Measurements from ENCODE around the gene ACO2. TPM values are rescaled to one million over a fixed set of nuclear protein-coding genes. Genes with fewer than 3 reads are reported as not detected.
"Not testable (repeated sequence)": the region's sequence is repeated elsewhere in the genome, so short reads cannot be mapped to it uniquely, and the experiment has no call there.

The ACO2 gene
- polyA plus RNA-seq, 4 donors, result 126 to 294 (median 217) TPM

- WGBS, 3 donors, result 78 to 84% (median 79%) methylated on average over 7 of the region's 7 CpGs
- Histone ChIP-seq H3K27me3 (ENCODE audit: control insufficient read depth in 3 of 3, insufficient read depth in 3 of 3, low read length in 3 of 3) (peaks cover 0 to 8% (median 0%) of the 10 kb centered on the region in 3 donors), H3K9me3 (ENCODE audit: control insufficient read depth in 2 of 2, insufficient read depth in 1 of 2, low read depth in 1 of 2, low read length in 1 of 2) (no peaks in the 10 kb centered on the region), H3K4me3 (ENCODE audit: low read depth in 1 of 3, low read length in 3 of 3) (no peak overlapping the region), H3K27ac (ENCODE audit: low read depth in 1 of 3, low read length in 2 of 3) (no peak overlapping the region), H3K36me3 (ENCODE audit: control insufficient read depth in 3 of 3, insufficient read depth in 2 of 3, low read depth in 1 of 3, low read length in 3 of 3) (no peaks in the 10 kb centered on the region), H3K4me1 (ENCODE audit: control insufficient read depth in 3 of 3, insufficient read depth in 2 of 3, low read depth in 1 of 3, low read length in 2 of 3) (peaks cover 0 to 12% (median 0%) of the 10 kb centered on the region in 3 donors)
- no peak for FAIRE-seq
- DNase-seq, result no peak
These were observed 86.5 kb downstream of the ACO2 start for GRCh38 chr22:41555325-41555982.

GRCh38 chr22:41556561-41556960, 87.6 kb downstream of the ACO2 start:
- Histone ChIP-seq H3K4me3 (ENCODE audit: low read depth in 1 of 3, low read length in 3 of 3) (no peak overlapping the region), H3K27ac (ENCODE audit: low read depth in 1 of 3, low read length in 2 of 3) (no peak overlapping the region)
- FAIRE-seq, result no peak

GRCh38 chr22:41557401-41558240, 88.7 kb downstream of the ACO2 start:
- DNase-seq, result peak in 1 of 2 donors; percentile 37
- H3K4me1 ChIP-seq (ENCODE audit: control insufficient read depth in 3 of 3, insufficient read depth in 2 of 3, low read depth in 1 of 3, low read length in 2 of 3), result peaks cover 0 to 9% (median 0%) of the 10 kb centered on the region in 3 donors
- H3K27ac ChIP-seq (ENCODE audit: low read depth in 1 of 3, low read length in 2 of 3), result peak overlapping the region in 2 of 3 donors; percentile 28 to 61
- no peaks in the 10 kb centered on the region for H3K9me3 ChIP-seq (ENCODE audit: control insufficient read depth in 2 of 2, insufficient read depth in 1 of 2, low read depth in 1 of 2, low read length in 1 of 2)
- H3K4me3 ChIP-seq (ENCODE audit: low read depth in 1 of 3, low read length in 3 of 3), result no peak overlapping the region
- H3K36me3 ChIP-seq (ENCODE audit: control insufficient read depth in 3 of 3, insufficient read depth in 2 of 3, low read depth in 1 of 3, low read length in 3 of 3), result no peaks in the 10 kb centered on the region
- H3K27me3 ChIP-seq (ENCODE audit: control insufficient read depth in 3 of 3, insufficient read depth in 3 of 3, low read length in 3 of 3), result peaks cover 0 to 22% (median 2%) of the 10 kb centered on the region in 3 donors
- 45 to 64% (median 55%) methylated on average over 18 to 19 of the region's 19 CpGs for WGBS, 3 donors
- FAIRE-seq, result no peak

More at GRCh38 chr22:41556561-41556960, 87.6 kb downstream of the ACO2 start:
- H3K27me3 ChIP-seq (ENCODE audit: control insufficient read depth in 3 of 3, insufficient read depth in 3 of 3, low read length in 3 of 3), result peaks cover 0 to 19% (median 0%) of the 10 kb centered on the region in 3 donors
- H3K36me3 ChIP-seq (ENCODE audit: control insufficient read depth in 3 of 3, insufficient read depth in 2 of 3, low read depth in 1 of 3, low read length in 3 of 3), result no peaks in the 10 kb centered on the region
- H3K9me3 ChIP-seq (ENCODE audit: control insufficient read depth in 2 of 2, insufficient read depth in 1 of 2, low read depth in 1 of 2, low read length in 1 of 2), result no peaks in the 10 kb centered on the region
- peaks cover 0 to 9% (median 0%) of the 10 kb centered on the region in 3 donors for H3K4me1 ChIP-seq (ENCODE audit: control insufficient read depth in 3 of 3, insufficient read depth in 2 of 3, low read depth in 1 of 3, low read length in 2 of 3)
- 84 to 93% (median 87%) methylated on average over 10 of the region's 10 CpGs for WGBS, 3 donors
- no peak for DNase-seq

- not testable (repeated sequence) for DNase-seq; H3K36me3 ChIP-seq (ENCODE audit: control insufficient read depth in 3 of 3, insufficient read depth in 2 of 3, low read depth in 1 of 3, low read length in 3 of 3); H3K4me1 ChIP-seq (ENCODE audit: control insufficient read depth in 3 of 3, insufficient read depth in 2 of 3, low read depth in 1 of 3, low read length in 2 of 3); H3K4me3 ChIP-seq (ENCODE audit: low read depth in 1 of 3, low read length in 3 of 3); H3K27ac ChIP-seq (ENCODE audit: low read depth in 1 of 3, low read length in 2 of 3); FAIRE-seq; H3K9me3 ChIP-seq (ENCODE audit: control insufficient read depth in 2 of 2, insufficient read depth in 1 of 2, low read depth in 1 of 2, low read length in 1 of 2)
- WGBS, 3 donors, result 91 to 94% (median 92%) methylated on average over 13 of the region's 13 CpGs
- H3K27me3 ChIP-seq (ENCODE audit: control insufficient read depth in 3 of 3, insufficient read depth in 3 of 3, low read length in 3 of 3), result peaks cover 0 to 28% (median 2%) of the 10 kb centered on the region in 3 donors
These were observed 89.3 kb downstream of the ACO2 start for GRCh38 chr22:41558241-41558630.

- H3K27ac ChIP-seq (ENCODE audit: low read depth in 1 of 3, low read length in 2 of 3), result no peak overlapping the region
- FAIRE-seq (no peak), DNase-seq (no peak)
- H3K9me3 ChIP-seq (ENCODE audit: control insufficient read depth in 2 of 2, insufficient read depth in 1 of 2, low read depth in 1 of 2, low read length in 1 of 2), result no peaks in the 10 kb centered on the region
- 68 to 74% (median 74%) methylated on average over 6 of the region's 6 CpGs for WGBS, 3 donors
- peaks cover 0 to 32% (median 2%) of the 10 kb centered on the region in 3 donors for H3K27me3 ChIP-seq (ENCODE audit: control insufficient read depth in 3 of 3, insufficient read depth in 3 of 3, low read length in 3 of 3)
- H3K4me3 ChIP-seq (ENCODE audit: low read depth in 1 of 3, low read length in 3 of 3), result no peak overlapping the region
- H3K4me1 ChIP-seq (ENCODE audit: control insufficient read depth in 3 of 3, insufficient read depth in 2 of 3, low read depth in 1 of 3, low read length in 2 of 3), result peaks cover 0 to 9% (median 0%) of the 10 kb centered on the region in 3 donors
- H3K36me3 ChIP-seq (ENCODE audit: control insufficient read depth in 3 of 3, insufficient read depth in 2 of 3, low read depth in 1 of 3, low read length in 3 of 3), result no peaks in the 10 kb centered on the region
These were observed 91.2 kb downstream of the ACO2 start for GRCh38 chr22:41560095-41560471.

GRCh38 chr22:41561335-41561734, 92.4 kb downstream of the ACO2 start:
- 44 to 64% (median 63%) methylated on average over 10 of the region's 10 CpGs for WGBS, 3 donors
- no peak for FAIRE-seq
- H3K27me3 ChIP-seq (ENCODE audit: control insufficient read depth in 3 of 3, insufficient read depth in 3 of 3, low read length in 3 of 3), result peaks cover 0 to 32% (median 2%) of the 10 kb centered on the region in 3 donors
- peak overlapping the region in 1 of 3 donors; percentile 30 for H3K4me3 ChIP-seq (ENCODE audit: low read depth in 1 of 3, low read length in 3 of 3)
- peaks cover 0 to 13% (median 0%) of the 10 kb centered on the region in 3 donors for H3K4me1 ChIP-seq (ENCODE audit: control insufficient read depth in 3 of 3, insufficient read depth in 2 of 3, low read depth in 1 of 3, low read length in 2 of 3)
- DNase-seq, result no peak
- no peaks in the 10 kb centered on the region for H3K9me3 ChIP-seq (ENCODE audit: control insufficient read depth in 2 of 2, insufficient read depth in 1 of 2, low read depth in 1 of 2, low read length in 1 of 2)
- H3K27ac ChIP-seq (ENCODE audit: low read depth in 1 of 3, low read length in 2 of 3), result no peak overlapping the region
- H3K36me3 ChIP-seq (ENCODE audit: control insufficient read depth in 3 of 3, insufficient read depth in 2 of 3, low read depth in 1 of 3, low read length in 3 of 3), result no peaks in the 10 kb centered on the region

- Histone ChIP-seq H3K36me3 (ENCODE audit: control insufficient read depth in 3 of 3, insufficient read depth in 2 of 3, low read depth in 1 of 3, low read length in 3 of 3) (no peaks in the 10 kb centered on the region), H3K4me1 (ENCODE audit: control insufficient read depth in 3 of 3, insufficient read depth in 2 of 3, low read depth in 1 of 3, low read length in 2 of 3) (peaks cover 0 to 13% (median 0%) of the 10 kb centered on the region in 3 donors), H3K4me3 (ENCODE audit: low read depth in 1 of 3, low read length in 3 of 3) (no peak overlapping the region), H3K9me3 (ENCODE audit: control insufficient read depth in 2 of 2, insufficient read depth in 1 of 2, low read depth in 1 of 2, low read length in 1 of 2) (no peaks in the 10 kb centered on the region), H3K27me3 (ENCODE audit: control insufficient read depth in 3 of 3, insufficient read depth in 3 of 3, low read length in 3 of 3) (peaks cover 0 to 32% (median 2%) of the 10 kb centered on the region in 3 donors), H3K27ac (ENCODE audit: low read depth in 1 of 3, low read length in 2 of 3) (no peak overlapping the region)
- FAIRE-seq (no peak), DNase-seq (no peak)
- 41 to 70% (median 50%) methylated on average over 5 of the region's 5 CpGs for whole genome bisulfite sequencing, 3 donors
These were observed 92.9 kb downstream of the ACO2 start for GRCh38 chr22:41561788-41562187.

- Histone ChIP-seq H3K27ac (ENCODE audit: low read depth in 1 of 3, low read length in 2 of 3) (no peak overlapping the region), H3K4me3 (ENCODE audit: low read depth in 1 of 3, low read length in 3 of 3) (no peak overlapping the region)
These were observed 93.5 kb downstream of the ACO2 start for GRCh38 chr22:41562461-41562860.

More at GRCh38 chr22:41562461-41562860, 93.5 kb downstream of the ACO2 start:
- no peak for FAIRE-seq
- H3K9me3 ChIP-seq (ENCODE audit: control insufficient read depth in 2 of 2, insufficient read depth in 1 of 2, low read depth in 1 of 2, low read length in 1 of 2), result no peaks in the 10 kb centered on the region
- no peaks in the 10 kb centered on the region for H3K36me3 ChIP-seq (ENCODE audit: control insufficient read depth in 3 of 3, insufficient read depth in 2 of 3, low read depth in 1 of 3, low read length in 3 of 3)
- peaks cover 0 to 11% (median 0%) of the 10 kb centered on the region in 3 donors for H3K4me1 ChIP-seq (ENCODE audit: control insufficient read depth in 3 of 3, insufficient read depth in 2 of 3, low read depth in 1 of 3, low read length in 2 of 3)
- 79 to 86% (median 81%) methylated on average over 4 of the region's 4 CpGs for WGBS, 3 donors
- peaks cover 0 to 32% (median 2%) of the 10 kb centered on the region in 3 donors for H3K27me3 ChIP-seq (ENCODE audit: control insufficient read depth in 3 of 3, insufficient read depth in 3 of 3, low read length in 3 of 3)
- no peak for DNase-seq
